NCI-H2227 treated with DMSO at 0.1 percent for 48 hours (cell line): ENCODE measurements around the gene RARG.

ENCODE experiments used
- DNase-seq: peaks from one replicate; lab custom pipeline; 2025; lab: John Stamatoyannopoulos, UW

Gene RARG

DNA sequence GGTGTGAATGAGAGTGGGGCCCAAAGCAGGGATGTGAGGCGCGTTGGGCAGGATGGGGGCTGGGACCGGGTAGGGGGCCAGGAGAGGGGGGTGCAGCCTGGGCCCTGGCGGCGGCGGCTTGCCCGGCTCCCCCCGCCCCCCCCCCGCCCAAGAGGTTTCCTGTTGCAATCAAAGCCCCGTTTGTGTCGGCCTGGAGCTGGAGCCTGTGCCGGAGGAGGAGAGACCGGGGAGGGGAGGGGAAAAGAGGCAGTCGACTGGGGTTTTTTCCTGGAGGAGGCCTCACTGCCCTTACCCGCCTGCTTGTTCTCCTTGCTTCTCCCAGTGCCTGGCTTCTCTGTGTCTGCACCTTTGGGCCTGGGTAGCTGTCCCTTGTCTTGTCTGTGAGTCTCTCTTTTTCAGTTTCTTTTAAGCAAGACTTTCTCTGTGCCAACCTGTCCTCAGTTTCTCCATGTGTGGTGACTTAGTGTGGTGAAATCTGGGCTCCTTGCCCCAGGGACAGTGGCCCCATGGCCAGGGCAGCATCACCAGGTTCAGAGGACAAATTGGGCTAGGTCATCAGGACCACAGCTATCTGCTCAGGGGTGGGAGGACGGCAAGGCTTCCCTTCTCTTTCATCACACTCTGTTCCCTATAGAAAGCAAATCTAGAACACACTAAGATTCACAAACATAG lies 8.5 kb downstream of the RARG start:
- no peak for DNase-seq

DNA sequence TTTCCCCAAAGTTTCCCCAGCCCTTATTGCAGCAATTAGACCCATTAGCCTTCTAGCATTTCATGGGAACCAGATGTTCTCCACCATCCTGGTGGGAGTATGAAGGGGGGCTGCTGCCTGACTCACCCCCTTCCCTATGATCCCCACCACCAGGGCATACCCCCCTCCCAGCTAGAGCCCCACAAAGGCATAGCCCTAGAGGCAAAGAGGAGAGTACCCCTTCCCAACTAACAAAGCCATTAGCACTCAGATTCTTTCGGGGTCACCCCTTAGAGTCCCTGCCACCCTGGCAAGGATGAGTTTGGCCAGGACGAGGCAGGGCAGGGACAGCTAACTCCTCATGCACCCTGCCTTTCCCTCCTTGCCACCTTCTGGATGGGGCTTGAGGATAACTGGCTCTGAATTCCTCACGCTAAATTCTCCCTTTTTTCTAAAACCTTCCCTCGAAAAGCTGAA lies 9.2 kb downstream of the RARG start:
- DNase-seq = no peak

DNA sequence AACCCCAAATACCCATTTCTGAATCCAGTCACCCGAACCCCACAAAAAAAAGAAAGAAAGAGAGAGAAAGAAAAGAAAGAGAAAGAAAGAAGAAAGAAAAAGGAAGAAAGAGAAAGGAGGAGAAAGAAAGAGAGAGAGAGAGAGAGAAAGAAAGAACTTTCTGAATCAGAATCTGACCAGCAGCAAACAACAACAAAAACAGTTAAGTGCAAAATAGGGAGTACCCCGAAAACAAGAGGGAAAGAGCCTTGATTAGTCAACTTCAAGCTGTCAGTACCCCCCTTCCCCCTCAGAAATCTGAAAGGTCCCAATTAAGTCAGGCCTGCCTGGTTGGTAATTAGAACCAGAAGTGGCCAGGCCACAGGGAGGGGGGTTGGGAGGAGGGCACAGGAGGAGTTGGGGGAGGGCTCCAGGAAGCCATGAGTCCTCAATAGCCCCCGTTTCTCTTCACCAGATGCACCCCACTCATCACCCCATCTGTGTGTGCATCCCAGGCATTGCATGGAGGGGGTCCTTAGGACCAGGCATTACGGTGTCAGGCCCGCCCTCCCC lies 9.8 kb downstream of the RARG start:
- no peak for DNase-seq

DNA sequence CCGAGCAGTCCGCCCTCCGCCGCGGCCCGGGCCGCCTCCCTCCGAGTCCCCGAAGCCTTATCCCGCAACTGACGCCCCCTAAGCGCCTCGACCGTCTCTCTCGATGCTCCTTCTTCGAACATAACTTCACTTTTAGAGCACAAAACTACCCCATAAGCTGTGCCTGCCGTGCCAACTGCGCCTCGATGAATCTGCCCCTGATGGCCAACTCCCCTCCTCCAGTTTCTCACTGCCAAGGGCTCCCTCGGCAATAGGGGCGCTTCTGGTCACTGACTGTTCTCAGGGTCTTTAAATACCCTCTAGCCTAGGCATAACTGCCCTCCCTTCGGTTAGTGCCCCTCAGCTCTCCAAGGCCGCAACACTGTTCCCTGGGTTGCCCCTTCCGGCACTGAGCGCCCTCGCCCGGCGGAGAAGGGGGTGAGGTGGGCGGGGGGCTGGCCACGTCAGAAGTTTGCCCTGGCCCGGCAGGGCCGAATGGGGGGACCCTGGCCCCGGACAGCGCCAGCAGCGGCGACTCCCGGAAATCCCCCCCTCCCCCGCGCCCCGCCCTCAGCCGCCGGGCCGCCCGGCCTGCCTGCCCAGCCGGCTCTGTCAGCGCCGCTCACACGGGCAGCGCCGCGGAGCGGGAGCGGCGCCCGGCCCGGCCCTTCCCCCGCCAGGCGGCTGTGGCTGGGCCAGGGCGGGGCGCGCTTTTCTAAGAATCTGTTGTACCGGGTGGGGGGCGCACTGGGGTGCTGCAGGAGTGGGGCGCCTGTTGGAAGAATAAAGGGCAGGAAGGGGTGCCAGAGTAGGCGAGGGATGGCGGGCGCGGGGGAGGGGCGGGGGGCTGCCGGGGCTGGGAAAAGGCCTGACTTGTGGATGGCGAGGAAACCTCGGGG lies 10.6 kb downstream of the RARG start:
- no peak for DNase-seq

DNA sequence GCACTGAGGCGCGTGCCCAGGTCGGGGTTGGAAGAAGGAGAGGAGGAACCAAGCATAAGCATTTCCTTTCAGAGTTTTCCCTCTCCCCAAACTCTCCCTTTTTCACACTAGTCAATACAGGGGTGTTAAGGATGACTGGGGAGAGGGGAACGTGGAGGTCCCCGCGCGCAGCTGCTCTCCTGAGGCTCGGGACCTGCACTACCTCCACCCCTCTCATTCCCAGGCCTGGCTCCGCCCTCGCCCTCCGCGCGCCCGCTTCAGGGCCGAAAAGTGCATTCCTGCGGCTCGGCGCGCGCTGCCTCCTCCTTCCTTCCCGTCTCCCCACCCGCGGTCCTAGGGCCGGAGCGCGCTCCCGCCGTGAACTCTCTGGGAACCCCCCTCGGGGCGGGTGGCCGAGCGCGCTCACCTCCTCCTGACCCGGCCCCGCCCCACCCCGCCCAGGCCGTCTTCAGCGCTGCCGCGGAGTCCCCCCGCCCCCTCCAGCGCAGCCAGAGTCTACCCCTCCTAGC lies 11.3 kb downstream of the RARG start:
- peak; percentile 71 for DNase-seq

DNA sequence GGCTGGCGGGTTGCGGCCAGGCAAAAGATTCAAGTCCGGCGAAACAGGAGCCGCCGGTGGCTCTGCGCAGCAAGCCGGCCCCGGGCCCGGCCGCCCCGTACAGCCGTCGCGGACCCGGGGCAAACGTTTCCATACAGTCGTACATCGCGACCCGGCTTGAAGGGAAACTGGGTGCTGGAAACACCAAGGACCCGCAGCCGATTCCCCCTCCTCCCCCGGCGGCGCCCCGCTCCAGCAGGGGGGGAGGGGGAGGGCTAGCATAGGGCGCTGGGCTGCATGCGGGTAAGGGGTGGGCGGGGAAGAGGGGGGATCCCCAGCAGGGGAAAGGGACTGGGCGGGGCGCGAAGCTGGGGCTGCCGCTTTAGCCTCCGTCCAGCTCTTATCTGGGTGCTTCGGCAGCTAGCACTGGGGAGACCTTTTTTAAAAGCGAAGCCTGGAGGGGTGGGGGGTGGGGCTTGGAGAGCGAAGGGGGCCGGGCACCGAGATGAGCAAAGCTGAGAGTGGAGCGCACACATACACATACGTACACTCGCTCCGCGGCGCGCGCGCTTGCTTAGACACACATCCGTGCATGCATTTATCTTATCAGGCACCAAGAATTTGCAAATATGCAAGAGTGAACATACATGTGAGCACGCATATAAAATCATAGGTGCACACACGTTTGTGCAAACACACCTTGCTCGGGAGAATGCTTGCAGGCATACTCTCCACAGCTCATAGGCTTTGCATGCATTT lies 11.9 kb downstream of the RARG start:
- peak; percentile 44 for DNase-seq

DNA sequence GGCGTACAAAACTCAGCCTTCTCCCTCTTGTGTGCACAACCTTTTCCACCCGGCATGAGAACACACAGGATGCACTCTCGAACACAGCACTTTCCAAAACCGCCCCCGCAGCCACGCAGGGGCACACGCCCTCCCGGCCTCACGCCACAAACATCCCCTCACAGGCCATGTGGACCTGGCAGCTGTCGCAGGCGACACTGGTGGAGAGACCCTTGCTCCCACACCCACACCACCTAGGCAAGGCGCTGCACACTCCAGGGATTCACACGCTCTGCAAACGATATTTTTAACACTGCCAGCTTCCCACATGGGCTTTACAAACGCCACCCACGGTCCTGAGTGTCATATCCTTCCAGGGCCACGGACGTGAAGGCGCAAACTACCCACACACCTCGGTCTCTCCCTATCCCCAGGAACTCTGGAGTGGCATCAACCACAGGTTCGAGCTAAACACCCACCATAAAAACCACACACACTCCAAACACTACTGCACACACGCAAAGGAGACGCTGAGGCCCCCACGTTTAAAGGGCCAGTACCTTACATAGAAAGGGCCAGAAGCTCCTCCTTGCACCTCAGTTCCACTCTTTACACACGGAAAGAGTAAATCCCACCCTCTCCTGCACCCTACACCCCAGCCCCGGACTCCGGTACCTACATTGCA lies 12.6 kb downstream of the RARG start:
- DNase-seq = no peak

DNA sequence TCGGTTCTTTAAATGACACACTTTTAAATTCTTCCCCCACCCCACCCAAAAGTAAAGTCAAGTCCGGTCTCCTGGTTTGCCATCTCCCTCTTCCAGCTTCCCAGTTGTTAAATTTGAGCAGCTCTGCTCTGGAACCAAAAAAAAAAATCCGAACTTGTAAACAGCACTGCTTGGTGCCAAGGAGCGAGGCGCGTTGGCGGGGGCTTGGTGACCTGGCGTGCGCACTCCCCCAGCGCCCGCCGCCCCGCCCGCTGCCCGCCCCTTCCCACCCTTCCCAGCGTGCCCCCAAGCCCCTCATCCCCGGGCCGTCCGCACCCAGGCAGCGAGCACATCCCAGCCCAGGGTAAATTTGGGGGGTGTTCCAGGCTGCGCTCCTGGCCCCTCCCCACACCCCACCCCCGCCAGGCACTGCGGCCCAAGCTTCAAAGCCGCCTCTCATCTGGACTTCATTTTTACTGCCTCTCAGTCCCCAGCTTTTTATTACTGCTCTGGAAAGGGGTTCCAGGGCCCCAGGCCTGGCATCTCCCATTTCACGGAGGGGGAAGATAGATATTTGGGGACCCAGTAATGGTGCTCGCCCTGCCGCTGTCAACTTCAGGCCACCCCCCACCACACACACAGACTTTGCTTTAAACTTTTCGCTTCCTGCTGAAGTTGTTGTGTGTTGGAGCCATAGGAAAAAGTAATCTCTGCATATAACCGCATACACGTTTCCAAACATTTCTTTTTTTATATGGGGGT lies 13.3 kb downstream of the RARG start:
- DNase-seq = no peak

DNA sequence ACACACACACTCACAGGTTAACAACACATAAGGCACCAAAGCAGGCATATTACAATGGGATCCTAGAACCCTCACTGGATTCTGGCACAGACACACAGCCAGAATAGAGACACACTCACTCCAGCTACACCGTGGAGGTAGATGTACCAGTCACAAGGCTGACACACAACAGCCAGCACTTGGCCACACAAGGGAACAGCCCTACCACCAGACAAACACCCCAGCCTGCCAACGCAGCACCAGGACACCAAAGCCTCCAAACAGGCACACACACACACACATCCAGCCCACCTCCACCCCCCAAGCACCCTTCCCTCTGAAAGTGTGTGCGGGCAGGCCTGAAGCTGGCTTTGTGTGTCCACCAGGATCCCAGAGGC lies 14.1 kb downstream of the RARG start:
- DNase-seq = no peak

DNA sequence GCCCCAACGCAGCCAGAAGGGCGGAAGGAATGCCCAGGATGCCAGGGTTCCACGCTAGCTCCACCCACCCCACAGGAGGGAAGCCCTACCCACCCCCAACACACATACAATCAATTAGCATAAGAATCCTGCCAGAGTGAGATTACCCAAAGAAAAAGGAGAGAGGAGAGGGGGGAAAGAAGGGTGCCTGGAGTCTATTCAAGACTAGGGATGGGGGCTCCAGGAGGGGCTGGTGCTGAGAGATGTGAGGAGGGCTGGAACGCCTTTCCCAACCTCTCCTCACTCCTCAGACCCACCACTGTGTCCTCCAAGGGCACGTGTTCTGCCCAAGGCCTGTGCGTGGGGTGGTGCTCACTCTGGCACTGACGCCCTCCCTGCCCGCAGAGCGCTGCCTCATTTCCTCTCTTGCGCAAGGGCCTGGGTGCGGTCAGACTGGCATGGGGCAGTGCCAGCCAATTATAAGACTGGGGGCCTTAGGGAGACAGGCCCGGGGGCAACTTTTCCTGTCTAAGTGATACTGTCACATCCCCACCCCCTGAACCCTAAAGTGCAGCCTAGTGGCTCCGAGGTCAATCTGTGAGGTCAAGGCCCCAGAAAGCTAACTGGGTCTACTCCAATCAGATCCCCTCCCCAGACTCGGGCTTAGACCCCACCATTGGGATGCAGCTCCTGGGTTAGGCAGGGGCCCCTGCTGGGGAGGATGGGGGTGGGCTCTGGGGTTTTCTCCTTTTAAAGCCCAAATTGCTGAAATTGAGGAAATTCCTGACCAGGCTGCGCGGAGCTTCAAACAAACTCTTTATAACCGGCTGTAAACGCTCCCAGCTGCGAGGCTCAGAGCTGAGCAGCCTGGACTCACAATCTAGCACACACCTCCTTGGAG lies 14.7 kb downstream of the RARG start:
- DNase-seq = no peak

DNA sequence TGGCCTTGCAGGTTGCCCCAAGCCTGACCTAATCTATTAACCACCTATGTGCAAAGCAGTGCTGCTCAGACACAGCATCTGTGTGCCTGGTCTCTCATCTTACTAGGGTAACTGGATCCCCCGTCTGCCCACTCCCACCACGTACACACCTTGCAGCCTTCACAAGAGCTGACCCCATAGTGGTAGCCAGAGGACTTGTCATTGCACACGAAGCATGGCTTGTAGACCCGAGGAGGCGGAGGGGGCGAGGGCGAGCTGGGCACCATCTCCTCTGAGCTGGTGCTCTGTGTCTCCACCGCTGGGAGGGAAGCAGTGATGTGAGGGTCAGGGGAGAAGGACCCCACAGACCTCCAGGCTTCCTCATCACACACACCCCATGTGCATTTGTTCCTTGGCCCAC lies 16.5 kb downstream of the RARG start:
- DNase-seq = no peak

DNA sequence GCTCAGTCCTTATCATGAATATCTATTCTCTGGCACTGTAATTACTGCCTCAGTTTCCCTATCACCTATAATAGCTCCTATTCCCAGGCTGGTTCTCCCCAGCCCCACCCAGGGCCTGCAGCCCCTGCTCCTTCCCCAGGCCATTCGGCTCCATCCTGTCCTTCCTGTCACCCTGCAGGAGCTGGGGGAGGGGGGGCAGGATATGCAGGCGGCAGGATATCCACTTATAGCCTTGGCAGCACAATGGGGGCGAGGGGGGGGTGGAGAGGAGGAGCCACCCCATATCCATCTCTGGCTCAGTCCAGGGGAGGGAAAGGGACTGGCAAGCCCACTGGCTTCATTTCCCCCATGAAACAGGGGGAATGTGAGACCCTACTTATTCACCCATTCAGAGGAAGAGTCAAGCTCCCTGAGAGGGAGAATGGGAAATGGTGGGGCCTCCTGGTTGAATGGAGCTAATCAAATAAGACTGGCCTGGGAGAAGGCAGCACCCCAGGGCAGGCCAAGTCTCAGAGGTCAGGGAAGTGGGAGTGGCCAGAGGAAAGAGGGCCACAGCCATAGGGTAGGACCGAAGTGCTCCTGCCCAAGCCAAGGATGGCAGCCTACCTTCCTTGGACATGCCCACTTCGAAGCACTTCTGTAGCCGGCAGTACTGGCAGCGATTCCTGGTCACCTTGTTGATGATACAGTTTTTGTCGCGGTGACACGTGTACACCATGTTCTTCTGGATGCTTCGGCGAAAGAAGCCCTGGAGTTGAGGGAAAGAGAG lies 17.1 kb downstream of the RARG start:
- DNase-seq = no peak

DNA sequence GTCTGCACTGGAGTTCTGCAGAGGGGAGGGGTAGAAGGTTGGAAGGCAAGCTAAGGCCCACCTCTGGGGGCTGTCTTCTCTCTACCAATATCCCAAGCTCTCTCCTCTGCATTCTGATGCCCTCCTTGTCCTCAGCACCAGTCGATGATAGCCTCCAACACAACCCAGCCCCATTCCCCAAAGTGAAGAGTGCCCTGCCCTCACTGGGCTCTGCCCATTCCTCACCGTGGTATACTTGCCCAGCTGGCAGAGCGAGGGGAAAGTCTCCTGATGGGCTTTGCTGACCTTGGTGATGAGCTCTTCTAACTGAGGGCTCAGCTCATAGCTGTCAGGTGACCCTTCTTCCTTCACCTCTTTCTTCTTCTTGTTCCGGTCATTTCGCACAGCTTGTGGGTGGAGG lies 17.8 kb downstream of the RARG start:
- no peak for DNase-seq

DNA sequence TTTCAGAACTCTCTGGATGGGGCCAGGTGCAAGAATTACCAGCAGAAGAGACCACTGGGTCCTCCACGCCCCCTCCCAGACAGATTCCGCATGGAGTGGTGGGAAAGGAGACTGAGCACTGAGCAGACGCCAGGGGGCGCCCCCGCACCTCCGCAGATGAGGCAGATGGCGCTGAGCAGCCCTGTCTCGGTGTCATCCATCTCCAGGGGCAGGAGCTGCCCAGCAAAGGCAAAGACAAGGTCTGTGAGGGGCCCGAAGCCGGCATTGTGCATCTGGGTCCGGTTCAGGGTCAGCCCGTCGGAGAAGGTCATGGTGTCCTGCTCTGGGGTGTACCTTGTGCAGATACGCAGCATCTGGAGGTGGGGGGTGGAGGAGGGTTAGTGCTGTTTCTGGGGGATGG lies 18.7 kb downstream of the RARG start:
- DNase-seq = peak; percentile 56

DNA sequence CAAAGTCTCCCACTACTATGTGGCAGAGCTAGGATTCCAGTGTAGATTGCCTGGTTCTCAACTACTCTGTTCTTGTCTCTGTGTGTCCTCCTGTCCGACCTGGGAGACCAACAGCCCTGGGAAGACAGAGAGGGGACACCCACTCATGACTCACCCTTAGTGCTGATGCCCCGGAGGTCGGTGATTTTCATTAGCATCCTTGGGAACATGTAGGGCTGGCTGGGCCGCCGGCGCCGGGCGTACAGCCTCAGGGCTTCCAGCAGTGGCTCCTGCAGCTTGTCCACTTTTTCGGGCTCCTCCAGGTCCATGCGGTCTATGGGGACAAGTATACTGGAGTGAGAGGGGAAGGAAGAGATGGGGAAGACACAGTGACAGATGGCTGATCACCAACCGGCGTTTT lies 19.1 kb downstream of the RARG start:
- DNase-seq = no peak

DNA sequence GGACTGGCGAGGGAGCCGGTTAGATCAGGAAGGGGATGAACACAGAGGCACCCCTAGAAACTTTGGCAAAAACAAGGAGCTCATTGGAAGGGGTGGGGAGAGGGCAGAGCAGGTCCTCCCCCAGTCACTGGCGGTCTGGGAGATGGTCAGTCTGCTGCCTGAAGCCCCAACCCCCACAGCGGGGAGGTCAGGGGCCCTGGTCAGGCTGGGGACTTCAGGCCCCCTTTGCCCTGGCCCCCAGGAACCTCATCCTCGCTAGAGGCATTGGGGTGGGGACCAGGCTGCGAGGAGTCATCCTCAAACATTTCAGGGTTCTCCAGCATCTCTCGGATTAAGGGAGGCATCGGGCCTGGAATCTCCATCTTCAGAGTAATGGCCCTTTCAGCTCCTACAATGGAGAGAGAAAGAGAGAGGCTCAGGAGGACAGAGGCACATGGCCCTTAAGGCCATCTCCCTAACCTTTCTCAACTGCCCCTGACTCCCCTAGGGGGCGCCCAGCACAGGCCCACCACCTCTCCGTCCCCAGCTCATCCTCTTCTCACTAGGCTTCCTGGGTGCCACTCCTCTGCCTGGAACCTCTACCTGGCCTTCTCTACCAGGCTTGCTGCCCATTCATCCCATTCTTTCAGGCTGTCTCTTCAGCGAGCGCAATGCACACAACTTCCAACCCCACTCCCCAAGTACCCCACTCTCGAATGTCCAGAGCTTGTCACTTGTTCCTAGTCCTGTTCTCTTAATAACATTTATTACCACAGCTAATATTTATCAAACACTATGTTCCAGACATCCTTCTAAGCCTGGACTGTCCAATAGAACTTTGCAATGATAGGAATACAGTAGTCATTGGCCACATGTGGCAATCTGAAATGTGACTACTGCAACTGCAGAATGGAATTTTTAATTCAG lies 20.3 kb downstream of the RARG start:
- no peak for DNase-seq

DNA sequence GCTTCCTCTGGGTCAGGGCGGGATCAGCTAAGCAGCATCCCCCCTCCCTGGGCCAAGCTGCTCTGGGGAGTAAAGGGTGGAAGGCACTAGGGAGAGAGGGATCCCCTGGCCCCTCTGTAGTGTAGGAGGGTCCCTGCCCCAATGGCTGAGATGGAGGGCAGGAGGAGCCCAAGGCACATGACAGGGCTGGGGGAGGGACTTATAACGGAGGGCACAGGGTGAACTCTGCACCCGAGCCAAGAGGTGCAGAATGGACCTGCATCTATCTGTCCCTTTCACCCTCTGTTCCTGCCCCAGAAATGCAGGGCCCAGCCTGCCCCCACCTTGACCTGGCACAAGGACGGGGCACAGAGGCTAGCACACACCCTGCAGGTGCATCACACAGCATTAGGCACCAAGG lies 21.2 kb downstream of the RARG start:
- no peak for DNase-seq

DNA sequence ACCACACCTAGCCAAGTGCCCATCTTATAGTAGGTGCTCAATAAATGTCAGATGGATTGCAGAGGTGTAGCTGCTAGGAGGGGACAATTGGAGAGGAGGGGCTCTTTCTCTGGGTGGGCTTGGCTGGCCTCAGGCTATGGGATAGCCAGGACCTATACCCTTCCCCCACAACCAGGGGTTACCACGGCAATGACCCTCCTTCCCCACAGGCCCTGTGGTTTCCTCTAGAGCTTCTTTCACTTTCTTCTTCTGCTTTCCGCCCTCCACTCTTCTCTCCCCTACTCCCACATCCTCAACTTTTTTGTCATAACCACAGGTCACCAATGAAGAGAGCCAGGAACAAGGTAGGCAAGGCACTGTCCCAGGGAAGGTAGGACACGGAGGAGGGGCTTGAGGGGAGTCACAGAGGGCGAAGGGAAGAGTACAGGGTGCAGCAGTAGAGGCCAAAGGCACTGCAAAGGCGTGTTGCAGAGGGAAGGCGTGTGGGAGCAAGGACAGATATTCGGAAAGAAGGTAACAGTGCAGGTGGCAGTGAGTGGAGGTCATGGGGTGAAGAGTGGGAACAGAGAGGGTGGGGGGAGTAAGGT lies 23.0 kb downstream of the RARG start:
- DNase-seq = no peak
